CD4-positive, alpha-beta T cell (primary cell): ENCODE measurements around the gene TSPAN32. TPM values are rescaled to one million over a fixed set of nuclear protein-coding genes. Genes with fewer than 3 reads are reported as not detected.

Experiments
- ATAC-seq: fragments of 200-7000 bp; cut with Tn5 transposase; one replicate; pipeline ENCODE4 v1.10.0; 2022; ENCODE audit warnings: mild to moderate bottlenecking; ENCODE audit not compliant: poor library complexity
- CTCF ChIA-PET: fragments of 350-600 bp; sonication (Branson Sonifier 250); formaldehyde crosslinking; loops from one replicate; lab custom pipeline; 2021; ENCODE audit warnings: antibody characterized with exemption, inconsistent platforms; lab: Charles Lee
- POLR2A ChIA-PET: fragments of 350-600 bp; sonication (Branson Sonifier 250); formaldehyde crosslinking; loops from one replicate; lab custom pipeline; 2021; ENCODE audit warnings: antibody characterized with exemption, inconsistent platforms; lab: Charles Lee
- DNase-seq, 14 experiments: peaks; one replicate each; pipeline ENCODE4 v3.0.0-alpha.2; 2013 to 2020; ENCODE audit warnings: mixed read lengths in 2 of 14
- H3K27ac ChIP-seq, 2 donors: one replicate each; pipeline versions ENCODE4 v1.5.1 to v1.7.0; 2013; ENCODE audit warnings: low read length in 2 of 2, low read depth in 1 of 2, mild to moderate bottlenecking in 1 of 2
- H3K27me3 ChIP-seq, 2 experiments: 1 replicate in 1 of 2; 2 replicates in 1 of 2; pipeline versions ENCODE4 v1.6.1 to v1.7.0; 2013; ENCODE audit warnings: low read length in 2 of 2, control low read depth in 1 of 2, mild to moderate bottlenecking in 1 of 2, moderate library complexity in 1 of 2; ENCODE audit not compliant: insufficient read depth in 2 of 2, control insufficient read depth in 1 of 2
- H3K36me3 ChIP-seq: one replicate; pipeline ENCODE4 v1.6.1; 2013; ENCODE audit warnings: low read length, control low read depth; ENCODE audit not compliant: insufficient read depth
- H3K4me1 ChIP-seq: one replicate; pipeline ENCODE4 v1.6.1; 2013; ENCODE audit warnings: low read length, control low read depth; ENCODE audit not compliant: insufficient read depth
- H3K4me3 ChIP-seq: one replicate; pipeline ENCODE4 v1.5.1; 2013; ENCODE audit warnings: mild to moderate bottlenecking, low read length, moderate library complexity
- H3K9me3 ChIP-seq, 2 experiments: 1 replicate in 1 of 2; 2 replicates in 1 of 2; pipeline versions ENCODE4 v1.6.1 to v1.7.0; 2013; ENCODE audit warnings: low read length in 2 of 2, mild to moderate bottlenecking in 2 of 2, control low read depth in 1 of 2, moderate library complexity in 1 of 2; ENCODE audit not compliant: control insufficient read depth in 1 of 2, insufficient read depth in 1 of 2
- H3K27ac Mint-ChIP-seq: one replicate; pipeline ENCODE4 v1.8.0; 2020; ENCODE audit warnings: mixed read lengths
- H3K27me3 Mint-ChIP-seq: one replicate; pipeline ENCODE4 v1.8.0; 2021; ENCODE audit warnings: mixed read lengths
- H3K36me3 Mint-ChIP-seq: one replicate; pipeline ENCODE4 v1.8.0; 2021; ENCODE audit warnings: low read depth, mixed read lengths
- H3K4me1 Mint-ChIP-seq: one replicate; pipeline ENCODE4 v1.8.0; 2021; ENCODE audit warnings: low read depth, mixed read lengths
- H3K4me3 Mint-ChIP-seq: one replicate; pipeline ENCODE4 v1.8.0; 2020; ENCODE audit warnings: mild to moderate bottlenecking, mixed read lengths
- H3K9me3 Mint-ChIP-seq: one replicate; pipeline ENCODE4 v1.8.0; 2020; ENCODE audit warnings: mixed read lengths
- CTCF ChIP-seq: fragments of 200-600 bp; IDR thresholded peaks from one replicate; pipeline ENCODE4 v1.8.0; 2022; ENCODE audit warnings: antibody characterized with exemption, mild to moderate bottlenecking
- intact Hi-C, 2 experiments: fragments of 100-400 bp; cut with DNase I in 1 of 2; cut with micrococcal nuclease in 1 of 2; formaldehyde crosslinking; loops; one replicate each; pipeline versions ENCODE4 v1.15.1 to v1.9.0; 2023 to 2025; cut with DNase I, micrococcal nuclease
- total RNA-seq, 174 experiments: library from RNA in 2 of 174; stranded (reverse) in 2 of 174; gene quantifications; one replicate each; pipeline ENCODE4 v1.2.3 and lab custom pipeline; 2021 to 2026

The TSPAN32 gene
- total RNA-seq, 2 experiments from 2014 or later, result 81.8 TPM

GRCh38 chr11:2300290-2300935, 1.4 kb upstream of the TSPAN32 start:
- Mint-ChIP-seq H3K4me3 (peak overlapping the region; percentile 96), H3K4me1 (peaks cover 60% of the 10 kb centered on the region), H3K27ac (peak overlapping the region; percentile 94), H3K36me3 (peaks cover 23% of the 10 kb centered on the region), H3K9me3 (no peaks in the 10 kb centered on the region), H3K27me3 (no peaks in the 10 kb centered on the region)
- no peaks in the 10 kb centered on the region for H3K27me3 ChIP-seq
- no peak for ATAC-seq
- peaks cover 44% of the 10 kb centered on the region for H3K36me3 ChIP-seq
- POLR2A ChIA-PET, result interaction anchor here (3.3 to 5.5 kb wide), 2 partner anchors 77 to 100 kb away, joined by 24 to 36 read pairs; partner anchors contain the start of genes CD81 and TSSC4
- intact Hi-C loops, result loop anchor here (5.0 to 10.0 kb wide), 4 partner anchors 77 to 587 kb away; partner anchors contain the start of genes CD81 (in 1 of the 2), CDKN1C (in 1 of the 2) and TSSC4 (in 1 of the 2)
- peak overlapping the region; percentile 67 for H3K4me3 ChIP-seq
- peaks cover 60% of the 10 kb centered on the region for H3K4me1 ChIP-seq
- no peaks in the 10 kb centered on the region for H3K9me3 ChIP-seq
- DNase-seq, result peak in 4 of 14 experiments; percentile 29 to 48 (median 34)
- peak overlapping the region; percentile 69 to 78 for H3K27ac ChIP-seq
- CTCF ChIA-PET, result interaction anchor here (6.4 kb wide), 1 partner anchor 120 kb away, joined by 89 read pairs; no protein-coding TSS in a partner anchor
- no peak for TF ChIP-seq CTCF

- no peaks in the 10 kb centered on the region for H3K27me3 ChIP-seq
- H3K9me3 Mint-ChIP-seq, result no peaks in the 10 kb centered on the region
- ChIA-PET CTCF (interaction anchor here (1.3 to 6.4 kb wide), 2 partner anchors 99 to 119 kb away, joined by 6 to 89 read pairs; partner anchors contain the start of gene TSSC4), POLR2A (interaction anchor here (1.1 to 5.5 kb wide), 6 partner anchors 15 to 145 kb away, joined by 3 to 36 read pairs (median 6); partner anchors contain the start of genes CD81 and TSSC4)
- H3K27ac Mint-ChIP-seq, result peak overlapping the region; percentile 94
- H3K27ac ChIP-seq, result peak overlapping the region; percentile 69 to 78
- H3K4me3 Mint-ChIP-seq, result peak overlapping the region; percentile 96
- H3K4me1 ChIP-seq, result peaks cover 67% of the 10 kb centered on the region
- no peaks in the 10 kb centered on the region for H3K9me3 ChIP-seq
- no peak for TF ChIP-seq CTCF
- DNase-seq, result peak in 4 of 14 experiments; percentile 27 to 40 (median 35)
- H3K36me3 Mint-ChIP-seq, result peaks cover 23% of the 10 kb centered on the region
- ATAC-seq, result peak; percentile 15
- H3K4me3 ChIP-seq, result peak overlapping the region; percentile 67
- intact Hi-C loops, result loop anchor here (5.0 to 10.0 kb wide), 4 partner anchors 76 to 586 kb away; partner anchors contain the start of genes CD81 (in 1 of the 2), CDKN1C (in 1 of the 2) and TSSC4 (in 1 of the 2)
- H3K27me3 Mint-ChIP-seq, result no peaks in the 10 kb centered on the region
- H3K36me3 ChIP-seq, result peaks cover 44% of the 10 kb centered on the region
- peaks cover 67% of the 10 kb centered on the region for H3K4me1 Mint-ChIP-seq
Measured at GRCh38 chr11:2300936-2301630, 730 bp upstream of the TSPAN32 start.

GRCh38 chr11:2302306-2302895, 588 bp downstream of the TSPAN32 start:
- Histone ChIP-seq H3K4me3 (peak overlapping the region; percentile 67), H3K27ac (peak overlapping the region; percentile 69 to 78), H3K9me3 (no peaks in the 10 kb centered on the region), H3K36me3 (peaks cover 33% of the 10 kb centered on the region), H3K27me3 (no peaks in the 10 kb centered on the region), H3K4me1 (peaks cover 80% of the 10 kb centered on the region)
- H3K9me3 Mint-ChIP-seq, result no peaks in the 10 kb centered on the region
- CTCF ChIA-PET, result interaction anchor here (1.3 to 6.4 kb wide), 2 partner anchors 98 to 118 kb away, joined by 6 to 89 read pairs; partner anchors contain the start of gene TSSC4
- ATAC-seq (peak; percentile 44), DNase-seq (peak in 5 of 14 experiments; percentile 19 to 56 (median 55))
- TF ChIP-seq CTCF, result peak; percentile 15
- H3K4me1 Mint-ChIP-seq, result peaks cover 71% of the 10 kb centered on the region
- POLR2A ChIA-PET, result interaction anchor here (1.3 to 5.5 kb wide), 8 partner anchors 8 to 144 kb away, joined by 3 to 36 read pairs (median 4); partner anchors contain the start of genes ASCL2, CD81 and TSSC4
- peak overlapping the region; percentile 96 for H3K4me3 Mint-ChIP-seq
- no peaks in the 10 kb centered on the region for H3K27me3 Mint-ChIP-seq
- peaks cover 20% of the 10 kb centered on the region for H3K36me3 Mint-ChIP-seq
- peak overlapping the region; percentile 94 for H3K27ac Mint-ChIP-seq
- intact Hi-C loops, result loop anchor here (5.0 to 10.0 kb wide), 4 partner anchors 75 to 585 kb away; partner anchors contain the start of genes CD81 (in 1 of the 2), CDKN1C (in 1 of the 2) and TSSC4 (in 1 of the 2)
